ENCODE data around the gene DENND4A. TPM values are rescaled to one million over a fixed set of nuclear protein-coding genes. Genes with fewer than 3 reads are reported as not detected.

Gene DENND4A
- total and polyA plus RNA-seq, 2 of the 4 experiments (the other 2 are of a cell fraction): 4.1 to 17.7 TPM

GRCh38 chr15:65792988-65793817, 1.1 kb upstream of the DENND4A start:
- no peak overlapping the region for H4K91ac ChIP-seq (ENCODE audit: insufficient read depth, low read depth, low read length)
- peak overlapping the region; percentile 54; the same call in 1 of the 2 replicates for H3K4me2 ChIP-seq (ENCODE audit: low read depth, low read length)
- H3K18ac ChIP-seq (ENCODE audit: low read depth, low read length): no peak overlapping the region
- H3K23ac ChIP-seq (ENCODE audit: low read depth, low read length): peak overlapping the region; percentile 86
- H4K20me1 ChIP-seq (ENCODE audit: insufficient read depth, low read length): peaks cover 4% of the 10 kb centered on the region; the same call in 1 of the 2 replicates
- DNase-seq (no peak), ATAC-seq (ENCODE audit: low read depth) (no peak)
- peak overlapping the region; percentile 61; the same call in 1 of the 2 replicates for H3K4me3 ChIP-seq (ENCODE audit: insufficient read depth, low read depth, low read length)
- peaks cover 6 to 26% of the 10 kb centered on the region in 2 experiments for H3K79me1 ChIP-seq (ENCODE audit: low read depth in 1 of 2, low read length in 2 of 2)
- no peaks in the 10 kb centered on the region for H3K9me3 ChIP-seq (ENCODE audit: control insufficient read depth, insufficient read depth, low read length)
- H3K27ac ChIP-seq (ENCODE audit: insufficient read depth, low read length): no peak overlapping the region
- no peak overlapping the region for H2BK20ac ChIP-seq (ENCODE audit: low read depth, low read length)
- intact Hi-C loops (cut with micrococcal nuclease): loop anchor here (1.0 to 5.0 kb wide), 3 partner anchors 39 to 76 kb away; partner anchors contain the start of gene RAB11A
- H3K4ac ChIP-seq (ENCODE audit: low read depth, low read length): no peak overlapping the region
- no peak overlapping the region for H2AFZ ChIP-seq (replicated peaks; ENCODE audit: low read length, poor library complexity)
- H2BK120ac ChIP-seq (ENCODE audit: low read depth, low read length): no peak overlapping the region
- H4K5ac ChIP-seq (ENCODE audit: low read depth, low read length): no peak overlapping the region
- H3K9me1 ChIP-seq (ENCODE audit: insufficient read depth, low read length): peaks cover 5% of the 10 kb centered on the region
- 100% methylated on average over 1 of the region's 13 CpGs; no CpG with 5 or more reads in 1 of the 2 experiments for WGBS, 2 experiments (ENCODE audit: extremely low coverage in 2 of 2, insufficient read length in 1 of 2)
- CTCF ChIA-PET: interaction anchor here (0.6 kb wide), 1 partner anchor 30 kb away, joined by 4 read pairs; no protein-coding TSS in a partner anchor
- dilution Hi-C loops (cut with HindIII; ENCODE audit: low sequenced_read_pairs, unreplicated experiment): no loop called here
- H3K9ac ChIP-seq (ENCODE audit: low read depth, low read length): peak overlapping the region; percentile 90; the same call in 1 of the 2 replicates
- H3K27me3 ChIP-seq (ENCODE audit: control insufficient read depth, insufficient read depth, low read length): no peaks in the 10 kb centered on the region
- no TSS peak for BruUV-seq (replicated peaks)
- H2BK15ac ChIP-seq (ENCODE audit: low read depth, low read length): no peak overlapping the region
- peaks cover 4% of the 10 kb centered on the region; the same call in 1 of the 2 replicates for H3K4me1 ChIP-seq (ENCODE audit: control insufficient read depth, insufficient read depth, low read length)
- H2AK9ac ChIP-seq (replicated peaks; ENCODE audit: low read depth, low read length, poor library complexity): no peak overlapping the region
- TF ChIP-seq MAFK (IDR thresholded peaks at IDR 0.05; ENCODE audit: low read depth, low read length) (no peak), CEBPB (IDR thresholded peaks at IDR 0.05; ENCODE audit: low read depth, low read length) (no peak), MAZ (IDR thresholded peaks at IDR 0.05; ENCODE audit: borderline replicate concordance, low read depth, low read length) (no peak), USF2 (IDR thresholded peaks at IDR 0.05; ENCODE audit: low read depth, low read length) (no peak), ELK1 (IDR thresholded peaks at IDR 0.05; ENCODE audit: borderline replicate concordance, low read depth, low read length) (no peak), SMC3 (IDR thresholded peaks at IDR 0.05; ENCODE audit: low read depth, low read length) (no peak), CHD1 (IDR thresholded peaks at IDR 0.05; ENCODE audit: low read depth, low read length) (no peak)
- H3K36me3 ChIP-seq (ENCODE audit: control insufficient read depth, insufficient read depth, low read length): no peaks in the 10 kb centered on the region
- POLR2A ChIA-PET (ENCODE audit: unreplicated experiment): no interaction called here
- no peak overlapping the region for H2BK5ac ChIP-seq (ENCODE audit: low read depth, low read length, poor library complexity, severe bottlenecking)
- in situ Hi-C loops (cut with MboI; ENCODE audit: low sequenced_read_pairs): no loop called here
- H3K14ac ChIP-seq (replicated peaks; ENCODE audit: low read depth, low read length): peak overlapping the region; percentile 99; the same call in 1 of the 2 replicates
- H4K8ac ChIP-seq (ENCODE audit: low read depth in 2 of 2, low read length in 2 of 2): peak overlapping the region in 1 of 2 experiments; percentile 26; a peak in 1 of 4 replicates
- 0 out of 2 replicates have a peak overlapping the region, but pooled peaks have one; percentile 17 for H2AK5ac ChIP-seq (ENCODE audit: low read depth, low read length)
- no peak overlapping the region for H3K56ac ChIP-seq (ENCODE audit: extremely low read depth, insufficient read depth, low read length)
